ENCODE data around the gene MBD3L4.
"Not testable (repeated sequence)": the region's sequence is repeated elsewhere in the genome, so short reads cannot be mapped to it uniquely, and the experiment has no call there.

The MBD3L4 gene

DNA sequence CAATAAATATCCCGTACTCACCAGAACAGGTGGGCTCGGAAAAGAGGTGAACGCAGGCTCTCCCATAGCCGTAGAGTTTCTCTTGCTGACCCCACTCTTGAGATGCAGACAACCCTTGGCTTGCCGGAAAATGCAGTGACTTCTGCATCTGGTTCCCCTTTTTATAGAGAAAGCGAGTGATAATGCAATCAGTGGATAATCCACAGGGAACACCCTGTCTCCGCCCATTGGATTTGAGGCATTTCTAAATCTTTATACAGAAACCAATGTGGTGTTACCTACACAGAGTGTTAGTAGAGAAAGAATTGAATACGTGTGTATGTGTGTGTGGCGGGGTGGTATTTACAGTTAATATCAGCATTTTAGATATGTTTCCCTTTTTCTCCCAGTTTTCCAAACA, at the start of gene MBD3L4:
Gene MBD3L4 (minus strand): TSS at position 101 of the 400 bp plus-strand sequence. CDS start 35 bp downstream, at position 66.
- DNase-seq, result not testable (repeated sequence)

- no peak for DNase-seq
Observed at GRCh38 chr19:7088999-7089398, 49.0 kb upstream of the MBD3L4 start.

DNA sequence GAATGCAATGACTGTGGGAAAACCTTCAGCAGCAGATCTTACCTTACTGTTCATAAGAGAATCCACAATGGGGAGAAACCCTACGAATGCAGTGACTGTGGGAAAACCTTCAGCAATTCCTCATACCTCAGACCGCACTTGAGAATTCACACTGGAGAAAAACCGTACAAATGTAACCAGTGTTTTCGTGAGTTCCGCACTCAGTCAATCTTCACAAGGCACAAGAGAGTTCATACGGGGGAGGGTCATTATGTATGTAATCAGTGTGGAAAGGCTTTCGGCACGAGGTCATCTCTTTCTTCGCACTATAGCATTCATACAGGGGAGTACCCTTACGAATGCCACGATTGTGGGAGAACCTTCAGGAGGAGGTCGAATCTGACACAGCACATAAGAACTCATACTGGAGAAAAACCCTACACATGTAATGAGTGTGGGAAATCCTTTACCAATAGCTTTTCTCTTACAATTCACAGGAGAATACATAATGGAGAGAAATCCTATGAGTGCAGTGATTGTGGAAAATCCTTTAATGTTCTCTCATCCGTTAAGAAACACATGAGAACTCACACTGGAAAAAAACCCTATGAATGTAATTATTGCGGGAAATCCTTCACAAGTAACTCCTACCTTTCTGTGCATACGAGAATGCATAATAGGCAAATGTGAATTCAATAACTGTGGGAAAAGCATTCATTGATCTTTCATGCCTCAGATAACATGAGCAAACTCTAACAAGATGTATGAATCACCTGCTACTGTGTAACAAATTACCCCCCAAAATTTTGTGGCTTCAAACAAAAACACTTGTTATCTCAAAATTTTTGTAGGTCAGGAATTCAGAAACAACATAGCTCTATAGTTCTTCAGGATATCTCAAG, 43.3 kb upstream of the MBD3L4 start:
- peak; percentile 39 for DNase-seq

DNA sequence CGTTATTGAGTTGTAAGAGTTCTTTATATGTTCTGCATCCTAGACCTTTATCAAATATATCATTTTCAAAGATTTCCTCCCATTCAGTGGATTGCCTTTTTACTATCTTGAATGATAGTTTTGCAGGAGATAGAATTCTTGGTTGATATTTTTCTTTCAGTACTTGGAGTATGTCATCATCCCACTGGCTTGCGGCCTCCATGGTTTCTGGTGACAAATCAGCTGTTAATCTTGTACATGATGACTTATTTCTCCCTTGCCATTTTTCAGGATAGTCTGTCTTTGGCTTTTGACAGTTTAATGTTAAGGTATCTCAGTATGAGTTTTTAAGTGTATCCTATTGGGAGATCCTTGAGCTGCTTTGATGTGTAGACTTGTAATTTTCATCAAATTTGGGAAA, 38.0 kb upstream of the MBD3L4 start:
- DNase-seq, result no peak

- DNase-seq, result no peak
Observed at GRCh38 chr19:7076151-7076550, 36.2 kb upstream of the MBD3L4 start.

DNA sequence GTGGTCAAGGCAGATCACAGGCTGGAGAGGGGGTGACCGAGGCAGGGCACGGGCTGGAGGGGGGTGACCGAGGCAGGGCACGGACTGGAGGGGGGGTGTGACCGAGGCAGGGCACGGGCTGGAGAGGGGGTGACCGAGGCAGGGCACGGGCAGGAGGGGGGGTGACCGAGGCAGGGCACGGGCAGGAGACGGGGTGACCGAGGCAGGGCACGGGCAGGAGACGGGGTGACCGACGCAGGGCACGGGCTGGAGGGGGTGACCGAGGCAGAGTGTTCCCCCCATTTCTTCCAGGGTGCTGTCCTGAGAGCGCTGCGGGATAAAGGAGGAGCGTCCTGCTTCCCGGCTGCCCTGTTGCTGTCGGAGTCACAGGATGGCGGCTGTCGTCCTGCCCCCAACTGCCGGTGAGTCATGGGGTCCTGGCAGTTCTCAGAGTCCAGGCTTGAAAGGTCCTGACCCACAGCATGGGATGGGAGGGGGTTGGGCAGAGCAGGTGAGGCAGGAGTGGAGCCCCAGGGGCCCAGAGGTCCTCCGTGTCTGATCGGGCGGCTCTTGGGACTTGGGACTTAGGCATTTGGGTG, 34.8 kb upstream of the MBD3L4 start:
- DNase-seq, result no peak

DNA sequence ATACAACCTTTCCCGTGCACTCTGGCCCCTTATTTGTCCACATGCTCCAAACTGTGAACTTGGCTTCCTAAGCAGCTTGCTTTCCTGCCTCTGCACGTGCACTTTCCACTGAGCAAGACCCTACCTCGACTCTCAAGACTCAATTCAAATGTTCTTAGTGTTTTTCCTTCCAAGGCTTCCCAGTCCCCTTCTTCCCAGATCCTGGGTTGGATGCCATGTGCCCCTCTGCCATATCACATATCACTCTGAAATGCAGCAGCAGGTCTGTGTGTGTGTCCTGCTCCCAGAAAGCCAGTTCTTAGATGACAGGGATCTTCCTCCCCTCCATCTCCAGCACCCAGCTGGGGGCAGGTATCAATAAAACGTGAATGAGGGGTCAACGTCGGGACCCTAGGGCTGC, 32.6 kb upstream of the MBD3L4 start:
- DNase-seq, result no peak

DNA sequence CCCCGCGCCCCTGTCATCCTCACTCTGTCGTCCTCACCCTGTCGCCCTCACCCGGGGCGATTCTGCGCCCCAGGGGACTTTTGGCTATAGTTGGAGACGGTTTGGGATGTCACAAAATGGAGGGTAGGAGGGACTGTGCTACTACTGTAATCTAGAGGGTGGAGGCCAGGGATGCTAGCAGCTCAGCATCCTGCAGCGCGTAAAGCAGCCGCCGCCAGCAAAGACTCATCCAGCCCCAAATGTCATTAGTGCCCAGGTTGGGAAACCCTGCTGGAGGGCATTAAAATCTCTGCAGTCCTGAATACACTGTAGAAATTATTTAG, 29.9 kb upstream of the MBD3L4 start:
- peak; percentile 49 for DNase-seq

DNA sequence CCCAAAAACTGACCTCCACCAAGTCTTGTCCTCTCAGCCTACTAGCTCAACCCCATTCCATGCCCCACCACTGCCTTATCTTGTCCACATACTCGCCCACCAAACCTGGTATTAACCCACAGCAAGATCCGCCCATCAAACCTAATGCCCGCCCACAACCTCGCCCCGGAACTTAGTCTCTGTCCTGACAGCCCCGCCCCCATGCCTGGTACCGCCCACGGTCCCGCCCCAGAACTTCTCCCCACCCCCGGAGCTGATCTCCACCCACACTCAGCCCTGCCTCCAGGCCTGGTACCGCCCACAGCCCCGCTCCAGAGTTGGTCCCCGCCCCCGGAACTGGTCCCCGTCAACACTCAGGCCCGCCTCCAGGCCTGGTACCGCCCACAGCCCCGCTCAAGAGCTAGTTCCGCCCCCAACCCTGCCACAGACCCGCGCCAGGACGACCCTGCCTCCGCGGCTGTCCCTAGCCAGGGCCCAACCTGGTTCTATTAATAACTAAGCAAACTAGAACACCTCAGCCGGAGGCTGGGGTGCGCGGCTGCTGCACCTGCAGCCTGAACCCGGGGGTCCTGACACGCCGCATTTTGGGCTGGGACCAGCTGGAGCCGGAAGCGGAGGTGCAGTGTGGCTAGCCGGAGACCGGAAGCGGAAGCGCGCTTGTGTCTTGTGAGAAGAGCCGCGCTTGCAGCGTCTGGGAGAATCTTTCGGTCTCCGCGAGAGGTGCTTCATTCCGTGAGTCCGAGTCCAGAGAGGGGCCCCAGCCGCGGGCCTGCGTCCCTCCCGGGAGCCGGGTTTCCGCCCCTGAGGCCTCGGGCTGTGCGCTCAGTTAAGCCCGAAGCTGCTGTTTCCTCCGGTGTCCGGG, 29.3 kb upstream of the MBD3L4 start, which contains the start of gene ZNF557:
Gene ZNF557 (plus strand): TSS at position 662 of the 862 bp plus-strand sequence. CDS start 5,372 bp downstream, outside the sequence.
- DNase-seq, result peak; percentile 99

DNA sequence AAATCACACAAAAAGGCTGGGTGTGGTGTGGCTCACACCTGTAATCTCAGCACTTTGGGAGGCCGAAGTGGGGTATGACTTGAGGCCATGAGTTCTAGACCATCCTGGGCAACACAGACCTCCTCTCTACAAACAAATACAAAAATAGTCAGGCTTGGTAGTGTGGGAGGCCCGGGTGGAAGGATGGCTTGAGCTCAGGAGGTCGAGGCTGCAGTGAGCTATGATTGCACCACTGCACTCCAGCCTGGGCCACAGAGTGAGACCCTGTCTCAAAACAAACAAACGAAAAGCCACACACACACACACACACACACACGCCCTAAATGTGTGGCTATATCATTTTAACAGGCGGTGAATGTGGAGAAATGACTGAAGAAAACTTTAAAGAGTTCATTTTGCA, 28.6 kb upstream of the MBD3L4 start:
- no peak for DNase-seq

DNA sequence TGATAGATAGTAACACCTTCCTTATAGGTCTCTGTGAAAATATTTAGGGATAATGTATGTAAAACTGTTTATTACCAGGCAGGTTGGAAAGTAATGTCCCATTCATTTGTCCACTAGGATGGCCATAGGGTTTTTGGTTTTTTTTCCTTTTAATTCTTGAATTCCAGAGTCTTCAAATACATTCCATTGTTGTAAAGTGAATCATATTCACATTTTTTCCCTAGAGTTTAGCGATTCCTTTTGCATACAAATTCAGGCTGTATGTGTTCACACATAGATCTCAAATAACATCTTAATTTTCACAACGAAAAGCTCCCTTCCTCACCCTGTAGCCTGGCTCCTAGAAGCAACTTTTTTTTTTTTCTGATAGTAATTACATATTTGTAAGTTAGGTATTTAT, 27.7 kb upstream of the MBD3L4 start:
- no peak for DNase-seq

DNA sequence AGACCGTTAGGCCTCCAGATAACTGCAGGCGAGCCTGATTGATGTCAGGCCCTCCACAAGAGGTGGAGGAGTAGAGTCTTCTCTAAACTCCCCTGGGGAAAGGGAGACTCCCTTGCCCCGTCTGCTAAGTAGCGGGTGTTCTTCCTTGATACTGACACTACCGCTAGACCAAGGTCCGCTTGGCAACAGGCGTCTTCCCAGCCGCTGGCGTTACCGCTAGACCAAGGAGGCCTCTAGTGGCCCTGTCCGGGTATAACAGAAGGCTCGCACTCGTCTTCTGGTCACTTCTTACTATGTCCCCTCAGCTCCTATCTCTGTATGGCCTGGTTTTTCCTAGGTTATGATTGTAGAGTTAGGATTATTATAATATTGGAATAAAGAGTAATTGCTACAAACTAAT, 27.1 kb upstream of the MBD3L4 start:
- peak; percentile 51 for DNase-seq

DNA sequence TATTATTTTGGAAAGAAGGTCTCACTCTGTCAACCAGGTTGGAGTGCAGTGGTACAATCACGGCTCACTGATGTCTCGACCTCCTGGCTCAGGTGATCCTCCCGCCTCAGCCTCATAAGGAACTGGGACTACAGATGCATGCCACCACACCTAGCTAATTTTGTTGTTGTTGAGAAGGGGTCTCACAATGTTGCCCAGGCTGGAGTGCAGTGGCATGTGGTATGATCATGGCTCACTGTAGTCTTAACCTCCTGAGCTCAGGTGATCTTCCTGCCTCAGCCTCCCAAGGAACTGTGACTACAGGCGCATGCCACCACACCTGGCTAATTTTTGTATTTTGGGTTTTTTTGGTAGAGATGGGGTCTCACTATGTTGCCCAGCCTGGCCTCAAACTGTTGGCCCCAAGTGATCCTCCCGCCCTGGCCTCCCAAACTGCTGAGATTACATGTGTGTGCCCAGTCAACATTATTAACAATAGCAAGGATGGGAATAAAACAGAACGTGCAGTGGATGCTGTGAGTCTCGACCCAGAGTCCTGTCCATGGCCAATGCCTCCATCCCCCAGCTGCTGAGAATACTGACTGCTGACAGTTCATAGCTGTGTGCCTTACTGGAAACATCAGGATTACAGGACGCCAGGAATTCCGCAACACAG, 23.9 kb upstream of the MBD3L4 start:
- DNase-seq, result no peak

DNA sequence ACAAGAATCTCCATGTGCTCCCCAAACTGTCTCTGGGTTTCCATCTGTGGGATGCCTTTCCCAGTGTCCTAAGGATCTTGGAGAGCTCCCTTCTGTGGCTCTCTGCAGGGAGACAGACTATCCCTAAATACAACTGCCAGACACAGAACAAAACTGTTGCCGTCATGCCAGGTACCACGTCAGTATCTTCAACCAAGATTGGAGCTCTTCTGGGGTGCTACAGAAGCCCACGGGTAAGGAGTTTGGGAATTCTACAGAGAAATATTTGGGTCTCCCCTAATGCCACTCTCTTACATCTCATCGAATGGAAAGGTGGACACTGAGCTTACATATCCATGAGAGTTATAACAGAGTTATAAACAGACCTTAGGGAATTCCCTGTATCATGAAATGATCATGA, 23.4 kb upstream of the MBD3L4 start:
- no peak for DNase-seq

- DNase-seq, result not testable (repeated sequence)
Observed at GRCh38 chr19:7059977-7060376, 20.0 kb upstream of the MBD3L4 start.

DNA sequence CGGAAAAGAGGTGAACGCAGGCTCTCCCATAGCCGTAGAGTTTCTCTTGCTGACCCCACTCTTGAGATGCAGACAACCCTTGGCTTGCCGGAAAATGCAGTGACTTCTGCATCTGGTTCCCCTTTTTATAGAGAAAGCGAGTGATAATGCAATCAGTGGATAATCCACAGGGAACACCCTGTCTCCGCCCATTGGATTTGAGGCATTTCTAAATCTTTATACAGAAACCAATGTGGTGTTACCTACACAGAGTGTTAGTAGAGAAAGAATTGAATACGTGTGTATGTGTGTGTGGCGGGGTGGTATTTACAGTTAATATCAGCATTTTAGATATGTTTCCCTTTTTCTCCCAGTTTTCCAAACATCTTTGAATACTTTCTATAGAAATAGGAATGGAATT, 18.6 kb upstream of the MBD3L4 start, which contains the start of gene MBD3L3:
Gene MBD3L3 (minus strand): TSS at position 101 of the 400 bp plus-strand sequence. CDS start 71 bp downstream, at position 30.
- not testable (repeated sequence) for DNase-seq

- not testable (repeated sequence) for DNase-seq
Observed at GRCh38 chr19:7056371-7056770, 16.4 kb upstream of the MBD3L4 start.

DNA sequence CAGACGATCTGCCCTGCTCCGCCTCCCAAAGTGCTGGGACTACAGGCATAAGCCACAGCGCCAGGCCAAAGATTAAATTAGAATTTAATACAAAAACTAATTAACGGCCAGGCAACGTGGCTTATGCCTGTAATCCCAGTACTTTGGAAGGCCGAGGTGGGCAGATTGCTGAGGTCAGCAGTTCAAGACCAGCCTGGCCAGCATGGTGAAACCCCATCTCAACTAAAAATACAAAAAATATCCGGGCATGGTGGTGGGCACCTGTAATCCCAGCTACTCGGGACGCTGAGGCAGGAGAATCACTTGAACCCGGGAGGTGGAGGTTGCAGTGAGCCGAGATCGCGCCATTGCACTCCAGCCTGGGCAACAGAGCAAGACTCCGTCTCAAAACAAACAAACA, 15.7 kb upstream of the MBD3L4 start:
- DNase-seq, result not testable (repeated sequence)

DNA sequence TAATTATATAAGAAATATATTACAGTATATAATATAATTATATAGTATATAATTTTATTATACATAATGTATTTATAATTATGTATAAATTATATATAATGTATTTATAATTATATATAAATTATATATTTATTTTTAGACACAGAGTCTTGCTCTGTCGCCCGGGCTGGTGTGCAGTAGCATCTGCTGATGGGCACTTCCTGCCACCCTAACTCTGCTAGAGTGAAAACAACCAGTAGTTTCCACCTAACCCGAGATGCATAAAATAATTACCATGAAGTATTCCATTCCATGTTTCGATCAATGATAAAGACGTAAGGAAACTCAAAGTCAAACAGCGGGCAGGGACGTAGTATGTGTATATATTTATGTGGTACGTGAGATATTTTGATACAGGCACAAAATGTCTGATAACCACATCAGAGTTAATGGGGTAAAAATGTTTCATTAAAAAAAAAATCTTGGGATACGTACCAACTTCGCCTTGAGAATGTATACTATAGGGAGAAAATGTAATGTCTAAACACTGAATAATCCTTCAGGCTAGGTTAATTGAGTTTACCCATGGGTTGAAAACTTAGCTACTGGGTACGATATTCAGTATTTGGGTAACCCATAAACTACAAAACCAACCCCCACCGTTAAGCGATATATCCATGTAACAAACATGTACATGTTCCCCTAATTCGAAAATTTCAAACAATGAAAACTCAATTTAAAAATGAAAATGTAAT, 14.8 kb upstream of the MBD3L4 start:
- not testable (repeated sequence) for DNase-seq

DNA sequence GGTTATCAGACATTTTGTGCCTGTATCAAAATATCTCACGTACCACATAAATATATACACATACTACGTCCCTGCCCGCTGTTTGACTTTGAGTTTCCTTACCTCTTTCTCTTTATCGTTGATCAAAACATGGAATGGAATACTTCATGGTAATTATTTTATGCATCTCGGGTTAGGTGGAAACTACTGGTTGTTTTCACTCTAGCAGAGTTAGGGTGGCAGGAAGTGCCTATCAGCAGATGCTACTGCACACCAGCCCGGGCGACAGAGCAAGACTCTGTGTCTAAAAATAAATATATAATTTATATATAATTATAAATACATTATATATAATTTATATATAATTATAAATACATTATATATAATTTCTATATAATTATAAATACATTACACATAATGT, 12.9 kb upstream of the MBD3L4 start:
- not testable (repeated sequence) for DNase-seq

DNA sequence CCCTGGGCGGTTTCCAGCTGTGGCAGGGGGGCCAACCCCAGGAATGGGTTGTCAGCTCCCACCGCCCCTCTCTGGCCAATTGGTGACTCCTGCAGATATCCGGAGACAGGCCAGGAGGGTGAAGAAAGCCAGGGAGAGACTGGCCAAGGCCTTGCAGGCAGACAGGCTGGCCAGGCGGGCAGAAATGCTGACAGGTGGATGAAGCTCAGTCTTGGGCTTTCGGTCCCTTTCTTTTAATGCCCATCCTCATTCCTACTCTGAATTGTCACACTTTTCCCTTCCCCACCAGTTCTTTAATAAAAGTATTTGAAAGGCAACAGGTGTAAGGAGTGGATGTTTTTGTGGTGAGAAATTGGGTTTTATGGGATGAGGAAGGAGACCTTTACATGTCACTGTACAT, 11.4 kb upstream of the MBD3L4 start:
- not testable (repeated sequence) for DNase-seq

DNA sequence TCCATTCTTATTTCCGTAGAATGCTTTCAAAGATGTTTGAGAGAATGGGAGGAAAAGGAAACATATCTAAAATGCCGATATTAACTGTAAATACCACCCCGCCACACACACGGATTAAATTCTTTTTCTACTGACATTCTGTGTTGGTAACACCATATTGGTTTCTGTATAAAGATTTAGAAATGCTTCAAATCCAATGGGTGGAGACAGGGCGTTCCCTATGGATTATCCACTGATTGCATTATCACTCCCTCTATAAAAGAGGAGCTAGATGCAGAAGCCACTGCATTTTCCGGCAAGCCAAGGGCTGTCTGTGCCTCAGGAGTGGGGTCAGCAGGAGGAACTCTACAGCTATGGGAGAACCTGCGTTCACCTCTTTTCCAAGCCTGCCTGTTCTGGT, 9.0 kb upstream of the MBD3L4 start, which contains the start of gene MBD3L2:
Gene MBD3L2 (plus strand): TSS at position 301 of the 400 bp plus-strand sequence. CDS start 53 bp downstream, at position 354.
- DNase-seq, result not testable (repeated sequence)

All from hematopoietic multipotent progenitor cell treated with erythropoietin and hydrocortisone succinate and interleukin-3 and kit ligand, for 6 days (in vitro differentiated cells).